ENCODE measurements around the gene UFSP1.
"Not testable (repeated sequence)": the region's sequence is repeated elsewhere in the genome, so short reads cannot be mapped to it uniquely, and the experiment has no call there.

Gene UFSP1

GRCh38 chr7:100888988-100889750 lies at the start of gene UFSP1:
TSS of gene UFSP1 (minus strand) at chr7:100889715. CDS start at chr7:100889271, 444 bp downstream.
- peak; percentile 11 for DNase-seq (ENCODE audit: low read depth)

DNA sequence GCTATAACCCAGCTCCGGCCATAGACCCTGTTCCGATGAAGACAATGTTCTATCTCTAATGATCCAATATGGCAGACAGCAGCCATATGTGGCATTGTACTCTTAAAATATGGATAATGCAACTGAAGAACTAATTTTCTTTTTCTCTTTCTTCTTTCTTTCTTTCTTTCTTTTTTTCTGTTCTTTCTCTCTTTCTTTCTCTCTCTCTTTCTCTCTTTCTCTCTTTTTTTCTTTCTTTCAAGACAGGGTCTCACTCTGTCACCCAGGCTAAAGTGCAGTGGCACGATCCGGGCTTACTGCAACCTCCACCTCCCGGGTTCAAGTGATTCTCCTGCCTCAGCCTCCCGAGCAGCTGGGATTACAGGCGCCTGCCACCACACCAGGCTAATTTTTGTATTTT lies 46.7 kb upstream of the UFSP1 start:
- not testable (repeated sequence) for DNase-seq (ENCODE audit: low read depth)

- not testable (repeated sequence) for DNase-seq (ENCODE audit: low read depth)
Observed at GRCh38 chr7:100935381-100935780, 45.9 kb upstream of the UFSP1 start.

DNA sequence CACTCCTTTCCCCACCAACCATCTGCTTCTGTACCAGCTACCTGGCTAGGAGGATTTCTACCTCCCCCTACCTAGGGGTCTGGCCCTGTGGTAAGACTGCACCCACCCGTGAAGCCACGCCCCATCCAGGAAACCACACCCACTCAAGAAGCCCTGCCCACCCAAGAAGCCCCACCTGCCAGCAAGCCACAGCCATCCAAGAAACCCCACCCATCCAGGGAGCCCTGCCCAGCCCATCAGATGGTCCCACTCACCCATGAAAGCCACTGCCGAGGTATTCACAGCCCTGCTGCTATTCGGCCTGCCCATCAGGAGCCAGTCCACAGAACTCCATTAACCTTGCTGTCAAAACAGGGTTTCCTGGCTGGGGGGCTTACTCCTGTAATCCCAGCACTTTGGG lies 44.2 kb upstream of the UFSP1 start:
- no peak for DNase-seq (ENCODE audit: low read depth)

- DNase-seq (ENCODE audit: low read depth) = no peak
Observed at GRCh38 chr7:100929808-100930174, 40.3 kb upstream of the UFSP1 start.

DNA sequence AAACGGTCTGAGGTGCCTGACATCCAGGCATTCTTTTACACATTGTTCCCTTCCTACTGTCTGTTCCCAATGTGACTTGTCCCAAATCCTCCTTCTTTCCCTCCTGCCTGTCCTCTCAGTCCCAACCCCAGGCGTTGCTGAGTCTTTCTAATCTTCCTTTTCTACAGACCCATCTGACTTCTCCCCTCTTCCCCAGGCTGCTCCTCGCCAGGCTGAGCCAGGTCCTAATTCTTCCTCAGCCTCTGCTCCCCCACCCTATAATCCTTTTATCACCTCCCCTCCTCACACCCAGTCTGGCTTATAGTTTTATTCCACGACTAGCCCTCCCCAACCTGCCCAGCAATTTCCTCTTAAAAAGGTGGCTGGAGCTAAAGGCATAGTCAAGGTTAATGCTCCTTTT lies 34.1 kb upstream of the UFSP1 start:
- DNase-seq (ENCODE audit: low read depth) = not testable (repeated sequence)

DNA sequence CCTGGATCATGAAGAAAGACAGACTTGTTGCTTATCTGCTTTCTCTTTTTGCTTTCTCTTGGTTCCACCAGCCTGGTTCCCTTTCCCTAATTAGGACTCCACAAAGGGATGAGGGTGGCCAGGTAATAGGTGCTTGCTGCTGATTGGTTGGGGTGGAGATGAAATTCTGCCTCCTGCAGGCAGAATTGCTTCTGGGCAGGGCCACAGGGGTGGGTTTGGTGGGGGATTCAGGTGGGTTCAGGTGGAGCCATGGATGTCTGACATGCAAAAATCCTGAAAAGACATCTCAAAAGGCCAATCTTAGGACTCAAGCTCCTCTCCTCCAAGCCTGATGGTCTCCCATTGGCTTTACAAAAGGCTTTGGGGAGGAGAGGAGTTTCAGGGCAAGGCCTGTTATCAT lies 31.5 kb upstream of the UFSP1 start:
- DNase-seq (ENCODE audit: low read depth) = no peak

- DNase-seq (ENCODE audit: low read depth) = not testable (repeated sequence)
Observed at GRCh38 chr7:100919779-100920437, 30.4 kb upstream of the UFSP1 start.

DNA sequence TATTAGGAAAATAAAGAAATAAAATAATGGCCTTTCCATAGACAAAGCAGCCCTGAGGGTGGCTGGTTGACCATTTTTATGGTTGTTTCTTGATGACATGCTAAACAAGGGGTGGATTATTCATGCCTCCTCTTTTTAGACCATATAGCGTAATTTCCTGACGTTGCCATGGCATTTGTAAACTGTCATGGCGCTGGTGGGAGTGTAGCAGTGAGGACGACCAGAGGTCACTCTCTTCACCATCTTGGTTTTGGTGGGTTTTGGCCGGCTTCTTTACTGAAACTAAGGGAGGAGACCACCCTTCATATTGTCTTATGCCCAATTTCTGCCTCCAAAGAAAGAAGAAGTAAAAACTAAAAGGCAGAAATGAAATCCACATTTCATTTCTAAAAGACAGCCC lies 29.8 kb upstream of the UFSP1 start:
- not testable (repeated sequence) for DNase-seq (ENCODE audit: low read depth)

DNA sequence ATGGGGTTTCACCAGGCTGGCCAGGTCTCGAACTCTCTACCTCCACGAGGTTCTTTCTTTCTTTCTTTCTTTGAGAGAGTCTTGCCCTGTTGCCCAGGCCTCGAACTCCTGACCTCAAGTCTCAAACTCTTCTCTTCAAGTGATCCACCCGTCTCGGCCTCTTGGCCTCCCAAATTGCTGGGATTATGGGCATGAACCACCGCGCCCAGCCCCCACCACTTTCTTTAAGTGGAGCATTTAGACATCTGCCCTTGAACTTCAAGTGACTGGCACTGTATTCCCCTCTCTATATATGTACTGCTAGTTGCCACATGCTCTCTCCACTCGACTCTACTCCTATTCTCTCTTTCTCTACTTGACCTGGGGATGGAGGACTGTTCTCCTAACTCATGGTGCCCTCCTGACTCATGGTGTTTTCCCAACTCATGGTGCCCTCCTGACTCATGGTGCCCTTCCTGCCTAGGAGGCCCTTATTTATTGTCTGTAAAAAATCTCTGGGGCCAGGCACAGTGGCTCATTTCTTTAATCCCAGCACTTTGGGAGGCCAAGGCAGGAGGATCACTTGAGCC lies 25.4 kb upstream of the UFSP1 start:
- no peak for DNase-seq (ENCODE audit: low read depth)

DNA sequence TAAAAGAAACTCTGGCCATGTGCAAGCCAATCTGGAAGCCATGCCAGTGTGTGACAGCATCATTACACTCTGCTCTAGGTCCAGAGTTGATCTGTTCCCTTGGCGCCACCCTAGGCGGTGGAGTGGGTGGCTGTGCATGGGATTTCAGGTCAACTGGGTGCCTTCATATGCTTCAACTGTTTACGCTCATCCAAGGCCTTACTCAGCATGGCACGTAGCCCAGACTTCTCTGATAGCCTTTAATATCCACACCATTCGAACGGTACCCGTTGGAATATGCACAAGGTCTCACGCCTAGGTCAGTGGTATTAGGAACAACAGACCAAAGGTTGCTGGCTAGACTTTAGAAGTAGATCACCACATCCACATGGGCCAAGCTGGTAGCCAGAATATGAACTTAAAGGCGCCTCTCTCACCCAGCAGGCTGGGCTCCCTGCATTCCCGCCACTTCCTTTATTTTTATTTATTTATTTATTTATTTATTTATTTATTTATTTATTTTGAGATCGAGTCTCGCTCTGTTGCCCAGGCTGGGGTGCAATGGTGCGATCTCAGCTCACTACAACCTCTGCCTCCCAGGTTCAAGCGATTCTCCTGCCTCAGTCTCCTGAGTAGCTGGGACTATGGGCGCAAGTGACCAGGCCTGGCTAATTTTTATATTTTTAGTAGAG lies 24.8 kb upstream of the UFSP1 start:
- no peak for DNase-seq (ENCODE audit: low read depth)

DNA sequence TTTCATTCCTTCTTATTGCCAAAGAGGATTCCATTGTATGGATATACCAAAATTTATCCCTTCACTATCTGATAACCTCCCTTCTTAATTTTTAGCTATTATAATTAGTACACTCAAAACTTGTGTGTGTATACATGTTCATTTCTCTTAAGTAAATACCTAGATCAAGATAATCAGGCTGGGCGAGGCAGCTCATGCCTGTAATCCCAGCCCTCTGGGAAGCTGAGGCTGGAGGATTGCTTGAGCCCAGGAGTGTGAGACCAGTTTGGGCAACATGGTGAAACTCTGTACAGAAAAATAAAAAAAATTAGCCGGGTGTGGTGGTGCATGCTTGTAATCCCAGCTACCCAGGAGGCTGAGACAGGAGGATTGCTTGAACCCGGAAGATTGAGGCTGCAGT lies 22.0 kb upstream of the UFSP1 start:
- DNase-seq (ENCODE audit: low read depth) = no peak

DNA sequence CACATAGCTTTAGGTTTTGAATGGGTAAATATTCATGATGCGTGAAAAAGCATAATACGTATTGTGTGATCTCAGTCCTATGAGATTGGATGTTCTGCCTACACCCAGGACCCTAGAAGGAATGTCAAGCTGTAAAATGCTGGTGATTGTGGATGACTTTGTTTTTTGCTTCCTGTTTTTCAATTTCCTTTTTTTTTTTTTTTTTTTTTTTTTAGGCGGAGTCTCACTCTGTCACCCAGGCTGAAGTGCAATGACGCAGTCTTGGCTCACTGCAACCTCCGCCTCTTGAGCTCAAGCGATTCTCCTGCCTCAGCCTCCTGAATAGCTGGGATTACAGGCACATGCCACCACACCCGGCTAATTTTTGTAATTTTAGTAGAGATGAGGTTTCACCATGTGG lies 20.9 kb upstream of the UFSP1 start:
- not testable (repeated sequence) for DNase-seq (ENCODE audit: low read depth)

GRCh38 chr7:100908512-100908911 lies 19.0 kb upstream of the UFSP1 start:
- no peak for DNase-seq (ENCODE audit: low read depth)

- no peak for DNase-seq (ENCODE audit: low read depth)
Observed at GRCh38 chr7:100902638-100903037, 13.1 kb upstream of the UFSP1 start.

DNA sequence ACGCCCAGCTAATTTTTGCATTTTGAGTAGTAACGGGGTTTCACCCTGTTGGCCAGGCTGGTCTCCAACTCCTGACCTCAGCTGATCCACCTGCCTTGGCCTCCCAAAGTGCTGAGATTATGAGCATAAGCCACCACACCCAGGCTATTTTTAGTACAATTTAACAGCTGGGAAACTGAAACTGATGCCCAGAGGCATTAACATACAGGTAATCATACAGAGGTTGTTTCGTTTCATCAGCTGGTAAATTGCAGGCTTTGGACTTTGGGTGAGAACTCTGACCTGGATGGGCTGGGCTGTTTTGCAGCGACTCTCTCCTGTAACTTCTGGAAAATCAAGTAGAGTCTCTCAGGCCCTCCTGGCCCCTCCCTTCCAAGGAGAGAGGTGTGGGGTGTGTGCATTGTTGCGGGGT lies 12.4 kb upstream of the UFSP1 start:
- no peak for DNase-seq (ENCODE audit: low read depth)

DNA sequence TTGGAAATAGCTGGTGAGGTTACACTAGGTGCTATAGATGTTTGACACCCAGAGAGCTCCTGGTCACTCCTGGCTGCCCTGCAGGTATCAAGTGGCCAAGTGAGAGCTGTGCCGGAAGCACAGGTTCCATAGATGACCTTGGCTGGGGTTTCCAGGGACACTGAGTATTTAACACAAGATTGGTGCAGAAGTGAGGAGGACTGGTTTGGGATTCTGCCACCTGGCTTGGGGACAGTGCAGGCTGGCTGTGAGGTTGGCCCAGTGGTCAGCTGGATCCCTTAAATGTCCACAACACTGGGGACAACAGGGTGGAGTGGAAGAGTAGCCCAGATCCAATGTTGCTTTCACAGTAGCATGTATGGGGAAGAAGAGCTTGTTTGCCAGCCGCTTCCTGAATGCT lies 11.5 kb upstream of the UFSP1 start:
- no peak for DNase-seq (ENCODE audit: low read depth)

- no peak for DNase-seq (ENCODE audit: low read depth)
Observed at GRCh38 chr7:100899432-100899831, 9.9 kb upstream of the UFSP1 start.

- no peak for DNase-seq (ENCODE audit: low read depth)
Observed at GRCh38 chr7:100897772-100898454, 8.4 kb upstream of the UFSP1 start.

DNA sequence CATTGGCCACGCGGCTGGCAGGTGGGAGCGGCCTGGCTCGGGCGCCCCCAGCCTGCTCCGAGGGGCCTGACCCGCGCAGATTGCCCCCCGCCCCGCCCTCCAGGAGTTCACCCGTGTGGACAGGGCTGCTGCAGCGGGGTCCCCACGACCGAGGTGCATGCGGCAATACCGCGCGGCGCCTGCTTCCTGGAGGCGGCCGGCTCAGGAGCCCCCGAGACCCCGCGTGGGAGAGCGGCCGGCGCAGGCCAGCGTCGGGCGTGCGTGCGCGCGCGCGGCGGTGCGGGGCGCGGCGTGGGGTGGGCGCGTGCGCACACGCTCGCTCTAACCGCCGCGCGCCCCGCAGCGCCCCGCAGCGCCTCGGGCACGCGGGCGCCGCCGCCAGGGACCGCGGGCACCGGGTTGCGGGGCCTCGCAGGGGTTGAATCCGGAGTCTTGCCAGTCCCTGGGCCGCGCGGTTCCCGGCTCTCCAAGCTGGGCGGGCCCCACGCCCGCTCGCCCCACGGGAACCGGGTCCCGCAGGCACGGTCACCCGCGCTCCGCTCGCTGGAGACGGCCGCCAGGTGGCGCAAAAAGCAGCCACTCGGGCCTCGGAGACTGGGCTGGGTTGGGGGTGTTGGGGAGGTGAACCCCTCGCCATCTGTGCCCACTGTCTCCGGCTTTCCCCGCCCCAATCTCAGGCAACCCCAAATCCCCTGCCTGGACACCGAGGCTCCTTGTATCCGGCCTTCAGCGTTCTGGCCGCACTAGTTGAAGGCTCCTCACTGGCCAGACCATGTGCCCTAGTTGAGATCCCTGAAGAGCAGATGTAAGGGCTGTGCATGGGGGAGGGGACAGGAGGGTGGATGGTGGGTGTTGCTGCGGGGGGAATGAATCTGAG lies 7.5 kb upstream of the UFSP1 start:
- DNase-seq (ENCODE audit: low read depth) = peak; percentile 11
